GM21423 (cell line): ENCODE data around the gene SND1.

Experiments
- ATAC-seq: cut with Tn5 transposase; IDR thresholded peaks from one replicate; pipeline ENCODE4 v1.9.1; 2021; ENCODE audit warnings: mild to moderate bottlenecking, moderate library complexity; ENCODE audit not compliant: unreplicated experiment

Gene SND1

GRCh38 chr7:128054511-128054910, 402.5 kb downstream of the SND1 start:
- no peak for ATAC-seq

DNA sequence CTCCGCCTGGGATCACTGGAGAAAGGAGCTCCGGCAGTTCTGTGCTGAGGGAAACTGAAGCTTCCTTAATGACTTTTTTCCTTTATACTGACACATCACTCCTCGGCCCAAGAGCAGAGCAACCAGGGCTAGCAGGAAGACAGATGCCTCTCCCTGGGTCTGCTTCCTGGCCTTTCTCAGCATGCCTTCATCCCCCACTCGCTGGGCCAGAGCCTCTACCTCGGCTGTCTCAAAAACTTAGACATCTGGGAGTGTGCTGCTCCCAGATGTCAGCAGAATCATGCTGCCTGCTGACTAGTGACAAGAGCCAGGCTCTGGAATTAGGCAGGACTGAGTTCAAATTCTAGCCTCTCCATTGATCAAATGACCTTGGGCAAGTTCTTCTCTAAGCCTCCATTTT, 403.6 kb downstream of the SND1 start:
- ATAC-seq: no peak

GRCh38 chr7:128056901-128057300, 404.9 kb downstream of the SND1 start:
- ATAC-seq: no peak

DNA sequence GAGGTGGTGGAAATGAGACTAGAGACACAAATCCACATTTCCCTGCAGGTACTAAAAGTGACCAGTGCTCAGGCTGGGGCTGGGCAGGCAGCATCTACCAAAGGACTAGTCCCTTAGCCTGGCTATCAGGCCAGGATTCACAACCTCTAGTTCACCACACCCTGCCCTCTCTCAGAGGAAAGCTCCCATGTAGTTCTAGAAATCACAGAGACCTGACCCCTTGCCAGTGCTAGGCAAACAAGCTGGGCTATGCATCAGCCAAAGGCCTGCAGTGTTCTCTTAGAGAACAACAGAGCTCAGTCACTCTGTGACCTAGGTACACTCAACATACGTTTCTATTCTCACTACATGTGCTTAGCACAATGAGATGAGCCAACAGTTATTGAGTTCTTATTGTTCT, 405.9 kb downstream of the SND1 start:
- ATAC-seq: no peak

DNA sequence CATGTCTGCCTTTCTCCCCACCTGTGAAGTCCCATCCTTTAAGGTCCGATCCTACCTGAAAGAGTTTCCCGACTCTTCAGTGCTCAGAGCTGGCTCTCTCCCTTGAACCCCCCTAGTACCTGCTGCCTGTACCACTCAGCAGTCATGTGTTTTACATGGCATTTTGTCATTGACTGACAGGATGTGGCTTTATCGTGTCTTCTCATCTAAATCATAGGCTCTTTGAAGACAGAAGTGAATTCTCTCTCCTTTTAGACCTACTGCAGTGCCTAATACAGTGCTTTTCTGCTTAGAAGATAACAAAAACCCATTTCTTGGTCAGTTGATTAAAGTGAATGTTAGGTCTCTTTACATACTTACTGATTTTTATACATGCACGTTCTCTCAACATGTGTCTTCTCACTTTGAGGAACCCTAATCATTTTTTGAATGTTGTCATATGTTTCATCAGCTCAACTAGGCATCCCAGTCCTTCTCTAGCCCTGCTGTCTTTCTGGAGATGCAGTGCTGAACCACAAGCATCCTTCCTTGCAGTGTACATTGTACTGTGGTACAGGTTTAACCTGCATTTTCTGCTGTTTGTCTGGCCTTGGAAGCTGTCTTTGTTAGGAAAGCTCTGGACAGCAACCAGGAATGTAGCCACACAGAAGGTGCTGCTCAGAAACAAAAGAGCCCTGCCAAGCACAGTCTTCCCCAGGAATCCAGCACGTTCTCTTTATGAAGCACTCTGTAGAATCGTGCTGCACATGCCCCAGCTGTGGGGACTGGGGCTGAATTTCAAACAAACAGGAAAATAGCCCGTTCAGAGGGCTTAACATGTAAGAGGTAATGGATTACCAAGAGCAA, 407.4 kb downstream of the SND1 start:
- no peak for ATAC-seq

DNA sequence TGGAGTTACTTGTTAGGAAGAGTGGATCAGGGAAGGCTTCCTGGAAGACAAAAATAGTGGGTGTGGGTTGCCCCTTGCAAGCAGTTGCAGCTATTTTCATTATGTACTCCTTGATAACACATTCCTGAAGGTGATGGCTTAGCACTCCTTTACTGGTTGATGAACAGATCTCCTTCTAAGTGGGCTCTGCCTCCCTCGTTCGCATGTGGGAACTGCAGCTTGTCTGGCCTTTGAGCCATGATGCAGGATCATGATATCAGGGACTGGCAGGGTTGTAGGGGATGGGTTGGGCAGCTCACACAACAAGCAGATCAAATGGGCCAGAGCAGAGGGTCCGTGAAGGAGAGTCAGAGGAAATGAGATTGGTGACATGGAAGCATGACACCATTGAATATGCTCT, 408.0 kb downstream of the SND1 start:
- no peak for ATAC-seq

DNA sequence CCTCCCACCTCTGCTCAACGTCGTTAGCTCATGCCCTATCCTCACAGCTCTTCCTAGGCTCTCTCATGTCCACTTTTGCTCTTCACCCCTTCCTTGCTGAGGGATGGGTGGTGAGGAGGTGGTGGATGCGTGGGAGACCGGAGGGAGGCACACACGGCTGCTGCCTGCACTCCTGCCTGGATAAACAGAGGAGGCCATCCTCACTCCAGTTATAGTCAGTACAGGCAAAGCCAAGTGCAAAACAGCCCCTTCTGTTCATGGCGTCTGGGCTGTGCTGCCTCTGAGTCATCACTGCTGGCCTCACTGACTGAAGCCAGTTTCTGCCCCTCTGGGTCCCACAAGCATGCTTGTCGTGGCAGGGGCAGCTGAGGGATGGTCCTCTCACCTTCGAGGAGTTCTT, 411.1 kb downstream of the SND1 start:
- ATAC-seq: no peak

- no peak for ATAC-seq
Measured at GRCh38 chr7:128065872-128066271, 413.9 kb downstream of the SND1 start.

- ATAC-seq: no peak
Measured at GRCh38 chr7:128066395-128066794, 414.4 kb downstream of the SND1 start.

GRCh38 chr7:128066858-128067257, 414.9 kb downstream of the SND1 start:
- ATAC-seq: no peak

DNA sequence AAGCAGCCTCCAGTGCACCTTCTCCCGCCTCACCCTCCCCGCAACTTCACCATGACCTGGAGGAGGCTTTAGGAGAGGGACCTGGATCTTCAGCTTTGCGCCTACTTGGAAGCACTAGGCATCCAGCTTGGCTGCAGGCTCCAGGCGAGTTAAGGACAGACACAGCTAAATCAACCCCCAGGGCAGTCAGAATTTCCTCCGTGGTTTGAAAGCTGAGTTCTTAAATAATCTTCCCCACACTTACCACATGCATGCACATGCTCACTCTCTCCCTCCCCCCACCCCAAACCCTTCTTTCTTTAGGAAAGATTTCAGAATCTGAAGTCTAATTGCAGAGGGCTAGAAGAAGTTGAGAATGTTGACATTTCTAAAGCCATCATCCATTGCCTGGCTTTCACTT, 416.0 kb downstream of the SND1 start:
- ATAC-seq: no peak

GRCh38 chr7:128068785-128069184, 416.8 kb downstream of the SND1 start:
- no peak for ATAC-seq

DNA sequence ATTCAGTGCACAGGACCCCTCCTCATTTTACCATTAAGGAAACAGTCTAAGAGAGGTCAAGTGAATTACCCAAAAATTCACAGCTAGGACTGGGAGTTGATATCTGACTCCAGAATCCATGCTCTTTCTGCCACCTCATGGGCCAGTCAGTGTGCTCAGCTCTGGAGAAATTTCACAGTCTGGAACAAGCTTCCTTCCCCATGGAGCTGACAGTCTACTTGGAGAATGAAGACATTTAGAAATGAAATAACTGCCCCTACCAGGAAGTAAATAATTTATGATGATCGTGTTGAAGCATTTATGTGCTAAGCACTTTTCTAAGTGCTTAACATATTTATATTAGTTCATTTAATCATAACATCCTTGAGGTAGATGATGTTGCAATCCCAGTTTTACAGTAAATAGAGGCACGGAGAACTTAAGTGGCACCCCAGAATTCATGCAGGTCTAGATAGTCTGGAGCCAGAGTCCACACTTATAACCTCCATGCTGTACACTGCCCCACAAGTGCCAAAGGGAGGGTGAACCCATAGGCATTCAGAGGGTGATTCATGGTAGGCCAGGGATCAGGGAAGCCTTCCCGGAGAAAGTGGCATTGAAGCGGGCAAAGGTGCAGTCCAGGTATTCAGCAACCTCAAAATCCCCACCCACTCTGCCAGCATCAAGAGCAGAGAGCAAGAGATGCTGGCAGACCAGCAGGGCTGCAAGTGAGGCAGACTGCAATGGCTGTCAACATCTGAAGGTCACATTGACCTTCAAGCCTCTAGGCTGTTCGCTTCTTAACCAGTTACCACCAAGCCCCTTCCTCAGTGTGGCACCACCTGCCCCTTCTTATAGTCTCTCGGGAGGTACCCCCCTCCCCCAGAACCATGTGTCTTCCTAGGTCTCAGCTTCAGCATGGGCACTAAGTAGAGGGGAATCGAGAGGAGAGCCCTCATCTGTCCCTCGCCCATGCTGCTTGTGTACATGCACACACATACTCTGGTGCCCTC, 417.7 kb downstream of the SND1 start:
- ATAC-seq: no peak

DNA sequence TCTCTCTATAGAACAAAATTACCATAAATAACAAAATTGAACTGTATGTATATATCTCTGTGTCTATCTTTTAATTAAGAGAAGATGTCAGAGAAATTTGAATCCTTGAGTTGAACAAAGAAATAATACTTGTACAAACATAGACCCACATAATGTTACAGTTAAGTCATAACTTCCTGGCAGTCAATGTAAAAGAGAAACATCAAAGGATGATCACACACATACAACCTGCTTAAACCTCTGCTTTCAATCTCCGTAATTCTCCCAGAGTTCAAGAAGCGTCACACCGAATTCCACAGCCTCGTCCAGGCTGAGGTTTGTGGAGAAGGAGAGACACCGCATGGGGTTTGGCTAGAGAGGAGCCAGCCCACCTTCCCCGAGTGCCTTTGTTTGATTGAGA, 419.4 kb downstream of the SND1 start:
- ATAC-seq: no peak

DNA sequence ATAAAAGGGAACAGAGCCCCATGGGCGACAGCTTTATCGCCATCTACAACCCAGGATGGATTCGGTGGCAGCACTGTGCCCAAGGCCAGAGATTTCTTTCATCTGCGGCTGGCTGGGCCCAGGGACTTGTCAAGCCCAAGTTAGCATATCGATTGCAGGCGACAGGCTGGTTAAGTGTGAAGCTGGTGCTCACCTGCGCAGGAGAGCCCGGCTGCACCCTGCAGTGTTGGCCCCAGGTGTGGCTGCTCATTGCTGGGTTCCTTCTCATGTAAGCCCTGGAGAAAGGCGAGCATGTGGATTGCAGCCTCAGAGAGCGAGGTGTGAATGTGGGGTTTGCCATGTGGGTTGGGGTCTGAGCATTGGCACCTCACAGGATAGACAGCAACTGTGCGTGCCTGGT, 419.8 kb downstream of the SND1 start:
- no peak for ATAC-seq

DNA sequence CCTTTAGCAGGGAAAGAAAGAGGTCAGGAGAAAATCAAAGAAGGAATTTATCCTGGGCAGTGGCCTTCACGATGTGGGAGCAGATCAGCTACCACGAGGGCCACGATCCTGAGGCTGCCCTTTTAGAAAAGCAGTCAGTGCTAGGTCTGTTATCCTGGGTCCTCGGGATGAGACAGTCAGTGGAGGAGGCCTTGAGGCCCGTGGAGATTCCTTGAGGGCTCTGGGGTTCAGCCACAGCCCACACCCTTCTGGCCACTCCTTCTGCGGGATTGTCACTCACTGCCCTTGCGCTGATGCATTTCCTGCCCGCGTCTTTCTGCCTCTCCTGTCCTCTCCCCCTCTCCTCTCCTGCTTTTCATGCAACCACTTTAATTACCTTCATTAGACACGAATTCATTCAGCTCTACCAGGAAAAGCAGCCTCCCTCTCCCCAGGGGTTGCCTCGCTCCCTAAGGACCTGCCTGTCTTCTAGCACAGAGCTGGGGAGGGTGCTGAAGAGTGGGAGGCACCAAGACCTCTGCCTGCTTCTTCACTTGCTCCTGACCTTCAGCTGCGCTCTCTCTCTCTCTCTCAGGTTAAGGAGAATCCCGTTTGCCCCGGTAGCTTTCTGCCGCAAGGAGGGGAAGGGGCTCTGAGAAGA, 421.8 kb downstream of the SND1 start:
- ATAC-seq: no peak

DNA sequence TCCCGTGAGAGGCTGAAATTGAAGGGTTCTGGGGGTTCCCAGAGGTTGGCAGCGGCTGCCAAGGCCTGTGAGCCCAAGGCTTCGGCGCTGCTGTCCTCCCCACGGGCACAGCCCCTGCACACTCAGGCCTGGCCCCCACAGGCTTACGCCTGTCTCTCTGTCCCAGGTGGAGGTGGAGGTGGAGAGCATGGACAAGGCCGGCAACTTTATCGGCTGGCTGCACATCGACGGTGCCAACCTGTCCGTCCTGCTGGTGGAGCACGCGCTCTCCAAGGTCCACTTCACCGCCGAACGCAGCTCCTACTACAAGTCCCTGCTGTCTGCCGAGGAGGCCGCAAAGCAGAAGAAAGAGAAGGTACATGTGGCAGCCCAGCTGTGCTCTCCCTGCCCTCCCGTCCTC, 422.3 kb downstream of the SND1 start:
- ATAC-seq: no peak

- ATAC-seq: no peak
Measured at GRCh38 chr7:128074736-128075135, 422.7 kb downstream of the SND1 start.

DNA sequence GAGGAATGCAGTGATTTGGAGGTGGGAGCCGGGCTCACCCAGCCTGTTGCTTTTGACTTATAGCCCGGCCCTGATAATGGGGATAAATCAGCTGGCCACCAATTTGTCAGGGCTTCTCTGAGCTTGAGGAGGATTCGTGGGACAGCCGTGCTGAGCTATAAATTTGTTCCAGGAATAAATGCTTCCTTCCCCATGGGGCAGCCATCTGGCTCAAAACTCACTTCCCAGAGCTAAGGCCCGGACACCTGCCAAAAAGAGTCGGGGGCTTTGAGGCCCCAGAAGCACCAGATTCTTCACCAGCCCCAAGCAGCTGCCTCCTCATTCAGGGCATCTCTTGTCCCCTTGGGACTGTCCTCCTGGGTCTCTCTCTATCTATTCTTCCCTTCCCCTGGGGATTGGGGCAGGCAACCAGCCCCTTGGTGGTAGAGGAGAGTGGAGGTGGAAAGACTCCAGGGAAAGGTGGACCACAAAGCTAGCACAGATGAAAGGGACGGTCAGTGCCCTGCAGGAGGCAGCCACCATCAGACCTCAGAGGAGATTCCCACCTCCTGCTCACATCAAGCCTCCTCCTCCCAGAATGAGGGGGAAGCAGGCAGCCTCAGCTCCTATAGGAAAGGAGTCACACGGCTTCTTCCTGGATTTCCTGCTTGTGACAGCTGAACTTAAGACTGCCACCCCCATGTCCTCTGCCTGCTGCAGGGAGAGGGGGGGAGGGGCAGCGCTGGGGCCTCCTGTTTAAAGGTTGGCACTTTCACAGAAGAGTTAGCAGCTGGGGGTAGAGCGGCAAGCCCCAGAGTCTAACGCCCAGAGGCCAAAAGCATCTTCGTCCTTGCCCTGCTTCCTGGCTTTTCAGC, 423.5 kb downstream of the SND1 start:
- ATAC-seq: no peak

- no peak for ATAC-seq
Measured at GRCh38 chr7:128076196-128076795, 424.3 kb downstream of the SND1 start.
